Measurements from ENCODE around the gene ROR1.
"Not testable (repeated sequence)": the region's sequence is repeated elsewhere in the genome, so short reads cannot be mapped to it uniquely, and the experiment has no call there.

ROR1 gene

DNA sequence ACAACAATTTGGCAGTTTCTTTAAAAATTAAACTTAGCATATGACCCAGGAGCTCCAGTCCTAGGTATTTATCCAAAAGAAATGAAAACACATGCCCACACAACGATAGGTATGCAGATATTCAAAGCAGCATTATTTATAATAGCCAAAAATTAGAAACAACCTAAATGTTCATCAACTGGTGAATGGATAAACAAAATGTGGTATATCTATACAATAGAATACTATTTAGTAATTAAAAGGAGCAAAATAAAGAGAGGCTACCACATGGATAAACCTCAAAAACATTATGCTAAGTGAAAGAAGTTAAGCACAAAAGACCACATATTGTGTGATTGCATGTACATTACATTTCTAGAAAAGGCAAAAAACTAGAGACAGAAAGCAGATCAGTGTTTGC lies 51.3 kb downstream of the ROR1 start:
- DNase-seq (ENCODE audit: low spot score) = no peak

DNA sequence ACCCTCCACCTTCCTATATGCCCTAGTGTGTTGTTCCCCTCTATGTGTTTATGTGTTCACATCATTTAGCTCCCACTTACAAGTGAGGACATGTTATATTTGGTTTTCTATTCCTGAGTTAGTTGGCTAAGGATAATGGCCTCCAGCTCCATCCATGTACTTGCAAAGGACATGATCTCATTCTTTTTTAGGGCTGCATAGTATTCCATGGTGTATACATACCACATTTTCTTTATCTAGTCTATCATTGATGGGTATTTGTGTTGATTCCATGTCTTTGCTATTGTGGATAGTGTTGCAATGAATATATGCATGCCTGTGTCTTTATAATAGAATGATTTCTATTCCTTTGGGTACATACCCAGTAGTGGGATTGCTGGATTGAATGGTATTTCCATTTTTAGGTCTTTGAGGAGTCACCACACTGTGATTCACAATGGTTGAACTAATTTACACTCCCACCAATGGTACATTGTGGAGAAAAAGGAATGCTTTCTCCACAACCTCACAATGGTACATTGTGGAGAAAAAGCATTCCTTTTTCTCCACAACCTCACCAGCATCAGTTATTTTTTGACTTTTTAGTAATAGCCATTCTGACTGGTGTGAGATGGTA lies 52.5 kb downstream of the ROR1 start:
- not testable (repeated sequence) for DNase-seq (ENCODE audit: low spot score)

DNA sequence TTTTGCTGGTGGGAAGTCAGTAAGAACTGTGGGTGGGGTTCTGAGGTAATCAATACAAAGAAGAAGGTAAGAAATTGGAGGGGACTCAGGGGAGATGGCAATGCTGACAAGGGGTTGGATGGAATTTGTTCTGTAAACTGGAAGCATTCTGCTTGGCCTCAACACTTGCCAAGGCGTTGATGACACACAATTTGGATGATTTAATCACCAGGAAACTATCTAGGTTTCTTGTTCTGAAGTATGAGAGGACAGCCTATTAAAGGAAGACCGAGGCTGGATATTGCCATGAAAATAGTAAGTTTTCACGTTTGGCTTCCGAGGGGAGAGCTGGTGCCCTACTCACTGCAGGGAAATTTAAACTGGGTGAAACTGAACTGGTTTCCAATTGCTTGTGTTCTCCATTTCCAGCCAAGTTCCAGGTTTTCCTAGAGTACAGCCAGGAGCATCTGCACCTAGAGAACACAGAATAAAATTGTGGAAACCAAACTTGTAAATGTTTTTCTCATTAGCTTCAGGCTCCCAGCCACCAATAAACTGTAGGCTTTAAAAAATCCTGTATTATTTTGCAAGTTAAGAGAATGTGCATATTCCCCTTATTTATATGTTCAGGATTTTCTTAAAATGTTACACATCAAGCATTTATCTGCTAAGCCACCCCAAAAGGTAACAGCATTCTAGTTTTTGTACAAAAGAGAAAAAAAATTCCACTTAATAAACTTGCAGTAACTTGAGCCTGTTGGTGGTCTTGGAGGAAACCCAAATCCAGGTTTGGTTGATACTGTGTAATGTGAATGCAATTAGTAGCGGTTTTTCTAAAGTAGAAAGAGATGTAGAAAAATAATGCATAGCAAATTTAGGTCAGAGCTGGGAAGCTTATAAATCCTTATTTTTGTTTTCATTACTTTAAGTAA lies 53.8 kb downstream of the ROR1 start:
- DNase-seq (ENCODE audit: low spot score) = no peak

DNA sequence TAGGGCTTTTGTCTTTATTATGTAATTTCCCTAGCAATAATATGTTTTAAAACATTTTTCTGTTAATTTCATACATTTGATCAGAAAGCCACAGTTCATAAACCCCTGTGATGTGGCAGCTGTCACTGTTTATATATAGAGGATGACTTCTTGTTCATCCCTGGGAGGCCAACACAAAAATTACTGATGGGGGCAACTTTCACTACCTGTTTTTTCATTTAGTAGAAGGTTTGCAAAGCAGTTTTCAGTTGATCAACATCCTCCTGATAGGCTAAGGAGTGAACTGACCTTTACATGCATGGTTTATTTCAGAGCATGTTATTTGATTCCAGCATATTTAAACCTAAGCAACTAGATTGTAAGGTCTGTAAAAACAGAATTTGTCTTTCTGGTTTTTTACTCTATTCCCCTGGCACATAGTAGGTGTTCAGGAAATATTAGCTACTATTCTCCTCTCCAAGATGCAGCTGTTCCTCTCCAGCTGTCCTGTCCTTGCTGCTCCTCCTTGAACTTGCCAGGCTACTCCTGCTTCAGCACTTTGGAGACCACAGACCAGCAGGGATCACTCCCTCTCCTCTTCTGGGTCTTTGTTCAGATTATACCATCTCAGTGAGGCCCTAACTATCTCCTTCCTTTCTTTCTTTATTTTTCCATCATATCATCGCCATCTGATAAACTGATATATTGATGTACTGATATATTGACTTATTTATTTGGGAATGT lies 54.7 kb downstream of the ROR1 start:
- no peak for DNase-seq (ENCODE audit: low spot score)

DNA sequence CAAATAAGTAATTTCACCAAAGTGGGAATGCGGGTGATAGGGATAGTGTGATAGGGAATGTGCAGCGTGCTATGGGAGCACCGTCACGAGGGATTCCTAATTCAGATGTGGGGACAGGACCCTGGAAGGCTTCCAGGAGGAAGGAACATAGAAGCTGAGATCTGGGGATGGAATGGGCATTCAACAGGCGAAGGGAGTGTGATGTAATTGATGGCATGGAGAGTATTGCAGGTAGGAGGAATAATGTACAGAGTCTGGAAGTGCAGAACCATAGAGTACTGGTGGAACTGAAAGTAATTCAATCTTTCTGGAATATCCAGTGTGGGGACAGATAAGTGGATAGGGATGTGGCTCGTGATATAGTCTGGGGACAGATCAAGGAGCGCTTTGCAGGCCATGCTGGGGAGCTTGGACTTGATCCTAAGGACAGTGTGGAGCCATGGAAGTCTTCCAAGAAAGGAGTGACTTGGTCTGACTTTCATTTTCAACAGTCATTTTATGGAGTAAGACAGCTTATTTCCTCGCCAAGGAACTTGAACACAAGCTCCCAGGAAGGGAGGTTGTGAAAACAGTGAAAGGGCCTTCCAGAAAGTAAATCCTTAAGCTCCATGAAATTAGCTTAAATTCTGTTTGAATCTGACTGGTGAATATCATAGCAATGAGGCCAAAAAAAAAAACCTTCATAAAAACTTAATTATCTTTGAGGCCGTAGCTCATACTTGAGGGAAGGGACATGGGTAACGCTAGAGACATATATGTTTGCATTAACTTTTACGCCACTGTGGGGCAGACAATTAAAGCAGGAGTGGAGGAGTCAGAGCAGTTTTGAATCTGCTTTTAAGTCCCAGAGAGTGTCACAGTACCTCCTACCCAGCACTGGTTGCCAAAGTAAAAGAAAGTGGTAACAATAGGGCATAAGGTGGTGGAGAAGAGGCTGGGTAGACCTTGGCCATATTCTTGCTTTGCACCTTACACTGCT lies 55.8 kb downstream of the ROR1 start:
- DNase-seq (ENCODE audit: low spot score) = no peak

DNA sequence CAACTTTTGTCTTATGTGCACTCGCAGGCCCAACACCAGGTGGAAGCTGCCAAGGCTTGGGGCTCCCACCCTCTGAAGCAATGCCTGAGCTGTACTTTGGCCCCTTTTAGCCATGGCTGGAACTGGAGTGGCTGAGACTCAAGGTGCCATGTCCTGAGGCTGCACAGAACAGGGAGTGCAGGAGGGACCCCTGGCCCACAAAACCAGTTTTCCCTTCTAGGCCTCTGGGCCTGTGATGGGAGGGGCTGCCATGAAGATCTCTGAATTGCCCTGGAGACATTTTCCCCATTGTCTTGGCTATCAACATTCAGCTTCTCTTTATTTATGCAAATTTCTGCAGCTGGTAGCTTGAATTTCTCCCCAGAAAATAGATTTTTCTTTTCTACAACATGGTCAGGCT lies 57.6 kb downstream of the ROR1 start:
- DNase-seq (ENCODE audit: low spot score) = no peak

DNA sequence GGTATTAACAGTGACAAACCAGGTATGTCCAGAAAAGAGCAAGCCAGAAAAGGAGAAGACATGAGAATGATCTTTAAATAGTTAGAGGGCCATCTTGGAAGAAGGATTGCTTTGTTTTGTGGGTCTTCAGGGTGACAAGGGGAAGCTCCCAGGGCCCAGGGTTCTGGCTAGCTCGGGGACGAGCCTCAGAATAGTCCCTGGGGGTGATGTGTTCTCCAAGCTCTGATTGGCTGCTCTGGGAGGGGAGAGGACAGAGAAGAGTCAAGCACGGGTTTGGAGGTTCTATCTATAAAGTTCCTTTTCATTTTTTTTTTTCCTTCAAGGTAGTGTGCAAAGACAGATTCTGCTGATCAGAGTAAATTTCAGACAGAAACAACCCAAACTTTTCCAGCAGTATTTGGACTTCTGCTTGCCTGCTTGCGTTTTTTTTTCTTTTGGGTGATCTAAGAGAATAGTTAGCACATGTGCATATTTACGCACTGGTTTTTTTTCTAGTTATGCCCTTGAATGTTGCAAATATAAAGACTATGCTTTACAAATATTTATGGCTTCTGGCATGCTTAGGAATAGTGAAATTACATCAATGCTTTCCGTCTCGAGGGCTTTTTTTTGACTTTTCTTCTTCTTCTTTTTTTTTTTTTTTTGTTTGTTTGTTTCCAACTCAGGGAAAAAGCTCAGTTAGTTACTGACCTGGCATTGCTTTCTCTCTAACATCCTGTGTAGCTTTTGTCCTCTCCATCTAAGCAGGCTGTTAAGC lies 59.7 kb downstream of the ROR1 start:
- DNase-seq (ENCODE audit: low spot score) = no peak

DNA sequence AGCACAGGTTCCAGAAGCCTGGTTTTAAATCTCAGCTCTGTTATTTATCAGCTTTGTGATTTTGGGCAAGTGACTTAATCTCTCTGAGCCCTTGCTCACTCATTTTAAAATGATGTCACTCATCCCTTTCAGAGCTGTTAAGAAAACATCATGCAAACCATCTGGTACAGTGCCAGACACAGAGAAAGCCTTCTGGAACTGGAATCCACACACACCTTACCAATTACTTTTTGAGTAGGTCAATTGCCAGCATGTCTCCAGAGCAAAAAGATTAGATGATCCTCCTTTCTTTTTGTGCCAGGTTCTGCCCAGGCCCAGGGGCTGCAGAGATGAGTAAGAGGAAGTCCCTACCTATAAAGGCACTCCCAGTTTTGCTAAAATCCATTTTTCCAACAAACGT lies 61.3 kb downstream of the ROR1 start:
- DNase-seq (ENCODE audit: low spot score) = no peak

DNA sequence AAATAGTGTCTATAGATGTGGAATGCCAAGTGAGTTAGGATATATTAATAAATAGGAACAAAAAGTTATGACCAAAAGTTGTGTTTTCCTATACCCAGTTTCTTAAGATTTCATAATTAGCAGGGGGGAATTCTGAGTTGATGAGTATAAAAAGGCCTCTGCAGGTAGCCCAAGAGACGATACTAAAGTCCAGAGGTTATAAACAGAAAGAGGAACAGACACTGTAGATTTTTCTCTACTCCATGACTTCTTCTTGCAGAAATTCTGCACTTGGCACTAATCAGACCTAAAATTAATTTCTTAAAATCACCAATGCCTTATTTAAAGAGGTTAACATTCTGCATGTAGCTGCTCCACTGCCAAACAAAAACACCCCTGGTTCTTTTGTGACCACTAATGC lies 62.6 kb downstream of the ROR1 start:
- DNase-seq (ENCODE audit: low spot score) = no peak

DNA sequence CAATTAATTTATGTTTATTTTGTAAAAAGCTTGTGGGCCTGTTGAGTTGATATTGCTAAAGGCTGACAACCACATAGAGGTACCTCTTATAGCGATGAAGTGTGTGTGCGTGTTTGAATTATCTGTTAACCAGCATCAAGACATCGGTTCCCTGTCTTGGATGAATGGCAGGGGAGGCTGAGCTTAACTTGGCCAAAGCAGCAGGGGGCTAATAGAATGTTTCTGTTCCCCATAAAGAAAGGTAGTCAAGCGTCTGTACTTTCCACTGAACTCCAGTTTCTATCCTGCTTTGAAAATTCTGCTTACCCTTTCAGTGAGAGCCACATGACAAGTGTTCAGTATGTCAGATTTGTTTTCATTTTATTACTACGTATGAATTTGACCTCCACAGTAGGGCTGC lies 63.0 kb downstream of the ROR1 start:
- DNase-seq (ENCODE audit: low spot score) = no peak

DNA sequence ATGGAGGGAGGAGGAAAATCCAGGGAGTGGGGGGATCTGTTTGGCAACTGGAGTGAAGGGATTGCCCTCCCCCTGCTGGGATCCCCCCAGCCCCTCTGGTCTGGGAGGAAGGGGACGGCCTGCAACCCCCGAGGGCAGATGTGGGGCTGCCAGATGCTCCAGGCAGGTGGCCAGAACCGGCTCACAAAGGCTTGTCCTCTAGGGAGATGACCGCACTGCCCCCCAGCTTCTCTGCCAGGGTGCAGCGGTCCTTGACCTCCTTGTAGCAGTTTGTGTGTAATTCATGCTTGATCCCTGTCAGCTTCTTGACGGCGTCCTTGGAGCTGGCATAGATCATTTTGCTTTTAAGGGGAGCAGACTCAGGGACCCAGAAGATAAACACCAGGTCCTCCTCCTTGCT lies 69.2 kb downstream of the ROR1 start:
- no peak for DNase-seq (ENCODE audit: low spot score)

DNA sequence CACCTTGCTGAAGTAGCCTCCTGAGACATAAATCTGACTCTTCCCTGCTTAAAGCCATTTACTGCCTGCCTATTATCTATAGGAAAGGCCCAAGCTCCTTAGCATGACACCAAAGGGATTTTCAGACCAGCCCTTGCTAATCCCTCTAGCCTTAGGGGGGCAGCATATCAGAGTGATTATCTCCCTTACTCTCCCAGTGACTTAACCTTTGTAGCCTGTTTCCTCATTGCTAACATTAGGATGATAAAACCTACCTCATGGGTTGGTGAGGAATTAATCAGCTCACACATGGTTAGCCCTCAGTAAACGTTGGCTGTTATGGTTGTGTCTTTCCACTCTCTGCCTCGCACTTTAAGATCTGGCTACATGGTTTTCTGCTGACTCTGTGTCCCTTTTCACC lies 70.1 kb downstream of the ROR1 start:
- DNase-seq (ENCODE audit: low spot score) = no peak

DNA sequence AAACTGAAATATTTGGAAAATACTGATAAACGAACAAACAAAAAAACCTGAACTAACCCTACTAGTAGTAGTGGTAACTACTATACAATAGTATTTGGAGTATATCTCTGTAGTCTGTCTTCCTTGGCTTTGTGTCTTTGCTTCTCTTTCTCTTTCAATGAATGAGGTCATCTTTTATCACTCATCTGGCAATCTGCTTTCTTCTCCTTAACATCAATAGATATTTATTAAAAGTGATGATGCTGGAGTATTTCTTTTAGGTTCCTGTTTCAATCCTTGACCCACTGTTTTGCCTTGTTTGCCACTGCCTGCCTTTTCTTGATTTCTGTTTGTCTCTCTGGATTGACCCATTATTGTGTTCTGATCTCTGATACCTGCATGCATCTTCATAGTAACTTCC lies 71.5 kb downstream of the ROR1 start:
- no peak for DNase-seq (ENCODE audit: low spot score)

DNA sequence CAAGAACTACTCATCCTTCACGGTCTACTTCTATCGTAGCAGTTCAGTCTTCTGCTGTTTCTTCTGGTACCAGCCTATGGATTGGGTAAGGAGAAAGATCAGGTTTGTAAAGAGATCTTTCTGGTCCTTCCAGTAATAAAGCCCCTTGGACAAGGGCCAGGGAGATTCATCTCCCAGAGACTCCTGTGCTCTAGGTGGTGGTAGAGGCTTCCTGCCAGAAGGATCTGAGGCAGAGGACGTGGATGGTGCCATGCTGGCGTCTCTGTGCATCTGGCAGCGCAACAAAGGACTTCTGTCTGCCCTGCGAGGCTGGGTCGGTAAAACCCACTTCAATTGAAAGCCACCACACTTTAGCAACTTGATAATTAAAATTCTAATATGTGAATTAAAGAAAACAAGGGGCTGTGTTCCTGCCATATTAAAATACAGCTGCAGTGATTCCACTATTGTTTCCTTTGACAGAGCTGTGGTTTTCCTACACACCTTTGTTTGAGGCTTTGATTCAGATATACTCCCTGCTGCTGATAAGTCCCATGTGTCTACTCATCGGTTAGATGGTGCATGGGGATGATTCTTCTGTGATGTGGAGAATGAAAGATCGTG lies 73.6 kb downstream of the ROR1 start:
- DNase-seq (ENCODE audit: low spot score) = no peak

DNA sequence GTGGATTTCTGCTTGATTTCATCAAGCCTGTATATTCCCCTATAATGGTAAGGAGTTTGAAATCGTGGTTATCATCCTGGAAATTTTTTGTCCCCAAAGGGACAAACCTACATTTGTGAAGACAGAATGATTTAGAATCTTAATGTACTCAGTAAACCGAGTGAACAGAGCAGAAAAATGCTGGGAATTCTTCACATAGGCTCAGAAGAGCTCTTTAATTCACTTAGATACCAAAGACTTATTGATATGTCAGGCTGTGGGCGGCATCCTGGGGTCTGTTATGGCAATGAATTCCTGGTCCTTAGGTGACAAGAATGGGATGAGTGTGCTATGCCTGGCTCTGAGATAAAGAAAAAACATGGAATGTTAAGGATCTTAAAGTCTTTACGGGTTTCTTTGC lies 74.9 kb downstream of the ROR1 start:
- no peak for DNase-seq (ENCODE audit: low spot score)

DNA sequence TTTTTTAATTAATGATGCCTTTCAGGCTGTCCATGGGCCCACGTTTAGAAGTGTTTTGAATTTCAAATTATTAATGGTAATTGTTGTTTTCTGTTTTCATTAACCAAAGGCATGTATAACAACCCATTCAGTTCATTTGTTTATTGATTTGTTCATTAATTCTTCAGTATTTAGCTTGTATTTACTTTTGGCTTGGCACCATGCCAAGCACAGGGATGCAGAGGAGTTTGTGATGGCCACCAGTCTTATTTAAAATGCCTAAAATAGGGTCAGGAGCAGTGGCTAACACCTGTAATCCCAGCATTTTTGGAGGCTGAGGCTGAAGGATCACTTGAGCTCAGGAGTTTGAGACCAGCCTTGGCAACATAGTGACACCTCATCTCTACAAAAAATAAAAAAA lies 75.3 kb downstream of the ROR1 start:
- no peak for DNase-seq (ENCODE audit: low spot score)

DNA sequence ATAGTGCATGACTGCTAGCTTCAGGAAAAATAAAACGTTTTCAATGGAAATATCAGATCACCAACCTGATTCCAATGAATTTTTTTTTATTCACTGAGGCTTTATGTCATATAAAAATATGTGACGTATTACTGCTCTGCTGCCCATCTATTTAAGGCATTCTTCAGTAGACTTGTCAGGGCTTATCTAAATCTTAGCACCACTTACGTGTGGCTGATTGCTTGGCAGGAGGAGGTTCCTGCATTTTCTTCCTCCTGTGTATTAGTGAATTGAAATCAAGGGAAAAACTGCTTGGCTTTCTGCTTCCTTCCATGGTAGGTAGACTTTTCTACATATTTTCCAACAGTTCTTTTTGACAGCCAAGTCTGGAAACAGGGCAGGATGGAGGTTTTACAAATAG lies 80.3 kb downstream of the ROR1 start:
- no peak for DNase-seq (ENCODE audit: low spot score)

DNA sequence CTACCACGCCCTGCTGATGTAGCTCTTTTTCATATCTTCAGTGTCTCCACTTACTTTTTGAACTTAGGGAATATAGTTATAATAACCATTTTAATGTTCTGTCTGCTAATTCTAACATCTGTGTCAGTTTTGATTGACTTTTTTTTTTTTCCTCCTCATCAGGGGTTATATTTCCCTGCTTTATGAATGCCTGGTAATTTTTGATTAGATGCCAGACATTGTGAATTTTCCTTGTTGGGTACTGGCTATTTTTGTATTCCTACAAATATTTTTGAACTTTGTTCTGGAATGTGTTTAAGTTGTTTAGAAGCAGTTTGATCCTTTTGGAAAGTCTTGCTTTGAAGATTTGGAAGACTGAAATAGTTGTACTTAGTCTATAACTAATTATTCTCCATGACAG lies 82.1 kb downstream of the ROR1 start:
- DNase-seq (ENCODE audit: low spot score) = no peak

DNA sequence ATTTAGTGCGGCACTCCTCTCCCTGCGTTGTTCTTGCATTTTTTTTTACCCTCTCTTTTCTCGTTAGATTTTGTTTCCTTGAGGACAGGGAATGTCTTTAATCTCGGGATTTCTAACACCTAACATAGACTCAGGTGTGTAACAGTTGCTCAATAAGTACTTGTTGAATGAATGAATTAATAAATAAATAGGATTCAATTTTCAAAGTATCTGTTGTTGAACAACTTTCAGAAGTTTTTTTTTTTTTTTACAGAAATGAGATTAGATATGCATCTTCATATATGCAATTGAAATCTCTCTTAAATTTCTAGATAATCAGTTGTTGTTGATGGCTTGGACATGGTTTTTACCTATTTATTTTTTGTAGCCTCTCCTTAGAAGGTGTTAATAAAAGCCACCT lies 83.1 kb downstream of the ROR1 start:
- DNase-seq (ENCODE audit: low spot score) = no peak

DNA sequence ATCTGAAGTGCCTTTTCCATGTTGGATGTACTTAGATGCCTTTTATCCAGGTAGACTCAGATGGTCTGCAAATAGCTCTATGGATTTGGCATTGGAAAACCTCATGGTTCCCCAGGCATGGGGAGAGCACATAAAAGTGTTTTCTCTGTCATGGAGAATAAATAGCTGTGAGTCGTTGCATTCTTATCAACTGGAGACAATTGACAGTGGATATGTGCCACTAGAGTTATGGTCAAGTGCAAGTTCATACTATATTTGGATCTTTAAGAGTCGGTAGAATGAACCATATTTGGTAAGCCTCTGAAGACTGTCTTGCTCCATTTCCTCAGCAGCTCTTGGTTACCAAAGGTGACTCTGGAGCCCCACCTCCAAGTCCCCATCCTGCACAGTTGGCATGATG lies 83.7 kb downstream of the ROR1 start:
- DNase-seq (ENCODE audit: low spot score) = no peak

DNA sequence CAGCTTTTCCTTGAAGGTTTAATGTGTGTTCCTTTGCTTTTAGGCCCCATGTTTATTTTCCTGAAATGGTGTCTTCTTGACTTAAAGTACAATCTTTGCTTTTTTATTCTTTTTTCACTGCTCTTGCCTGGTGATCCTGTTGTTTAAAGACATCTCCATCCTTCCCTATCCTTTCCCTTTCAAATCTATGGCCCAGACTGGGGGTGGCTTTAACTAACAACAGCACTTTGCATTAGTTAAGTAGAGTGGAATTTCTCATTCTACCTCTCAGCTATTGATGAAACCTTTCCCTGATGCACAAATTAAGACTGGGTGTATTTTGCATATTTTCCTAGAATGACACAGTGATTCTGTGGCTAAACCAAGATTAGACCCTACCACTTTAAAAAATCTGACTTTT lies 84.3 kb downstream of the ROR1 start:
- no peak for DNase-seq (ENCODE audit: low spot score)
